ENCODE measurements around the gene TMEM94. TPM values are rescaled to one million over a fixed set of nuclear protein-coding genes. Genes with fewer than 3 reads are reported as not detected.
A peak's percentile ranks its signal among the peaks of the same experiment; 100 is the strongest.
"Not testable (repeated sequence)": the region's sequence is repeated elsewhere in the genome, so short reads cannot be mapped to it uniquely, and the experiment has no call there.

The TMEM94 gene
- total RNA-seq, 1 donor from 2014 or later, result 112 TPM

GRCh38 chr17:75475851-75476250 is 19.4 kb downstream of the TMEM94 start:
- H3K27ac Mint-ChIP-seq, result no peak overlapping the region
- H3K4me1 Mint-ChIP-seq (ENCODE audit: unreplicated experiment), result peaks cover 33% of the 10 kb centered on the region
- H3K4me3 Mint-ChIP-seq, result no peak overlapping the region
- peaks cover 16% of the 10 kb centered on the region for H3K36me3 Mint-ChIP-seq
- TF ChIP-seq CTCF (conservative IDR thresholded peaks at IDR 0.05), result no peak
- H3K9me3 Mint-ChIP-seq, result no peaks in the 10 kb centered on the region
- H3K27me3 Mint-ChIP-seq, result no peaks in the 10 kb centered on the region
- no peak for DNase-seq (ENCODE audit: extremely low spot score, unreplicated experiment)

GRCh38 chr17:75476271-75476671 is 19.8 kb downstream of the TMEM94 start:
- TF ChIP-seq CTCF (conservative IDR thresholded peaks at IDR 0.05), result no peak
- Mint-ChIP-seq H3K27ac (peak overlapping the region; percentile 28), H3K36me3 (peaks cover 16% of the 10 kb centered on the region), H3K9me3 (no peaks in the 10 kb centered on the region), H3K4me3 (no peak overlapping the region), H3K4me1 (ENCODE audit: unreplicated experiment) (peaks cover 35% of the 10 kb centered on the region), H3K27me3 (no peaks in the 10 kb centered on the region)
- DNase-seq (ENCODE audit: extremely low spot score, unreplicated experiment), result no peak

GRCh38 chr17:75476752-75477489 is 20.5 kb downstream of the TMEM94 start:
- peak overlapping the region; percentile 28 for H3K27ac Mint-ChIP-seq
- H3K4me3 Mint-ChIP-seq, result no peak overlapping the region
- no peaks in the 10 kb centered on the region for H3K9me3 Mint-ChIP-seq
- no peaks in the 10 kb centered on the region for H3K27me3 Mint-ChIP-seq
- H3K4me1 Mint-ChIP-seq (ENCODE audit: unreplicated experiment), result peaks cover 35% of the 10 kb centered on the region
- H3K36me3 Mint-ChIP-seq, result peaks cover 13% of the 10 kb centered on the region
- no peak for TF ChIP-seq CTCF (conservative IDR thresholded peaks at IDR 0.05)
- no peak for DNase-seq (ENCODE audit: extremely low spot score, unreplicated experiment)

GRCh38 chr17:75477490-75477862 is 21.0 kb downstream of the TMEM94 start:
- H3K27ac Mint-ChIP-seq; DNase-seq (ENCODE audit: extremely low spot score, unreplicated experiment); H3K9me3 Mint-ChIP-seq; H3K4me3 Mint-ChIP-seq; H3K27me3 Mint-ChIP-seq; H3K36me3 Mint-ChIP-seq: not testable (repeated sequence)
- peaks cover 35% of the 10 kb centered on the region for H3K4me1 Mint-ChIP-seq (ENCODE audit: unreplicated experiment)

- no peaks in the 10 kb centered on the region for H3K9me3 Mint-ChIP-seq
- H3K4me1 Mint-ChIP-seq (ENCODE audit: unreplicated experiment), result peaks cover 42% of the 10 kb centered on the region
- no peak for DNase-seq (ENCODE audit: extremely low spot score, unreplicated experiment)
- peaks cover 4% of the 10 kb centered on the region for H3K36me3 Mint-ChIP-seq
- H3K27ac Mint-ChIP-seq, result peak overlapping the region; percentile 62
- no peak for TF ChIP-seq CTCF (conservative IDR thresholded peaks at IDR 0.05)
- H3K27me3 Mint-ChIP-seq, result no peaks in the 10 kb centered on the region
- H3K4me3 Mint-ChIP-seq, result no peak overlapping the region
These were observed 22.1 kb downstream of the TMEM94 start for GRCh38 chr17:75478508-75478907.

- Mint-ChIP-seq H3K36me3 (peaks cover 4% of the 10 kb centered on the region), H3K27ac (no peak overlapping the region), H3K4me1 (ENCODE audit: unreplicated experiment) (peaks cover 42% of the 10 kb centered on the region), H3K9me3 (no peaks in the 10 kb centered on the region), H3K4me3 (no peak overlapping the region), H3K27me3 (no peaks in the 10 kb centered on the region)
- no peak for TF ChIP-seq CTCF (conservative IDR thresholded peaks at IDR 0.05)
- DNase-seq (ENCODE audit: extremely low spot score, unreplicated experiment), result no peak
These were observed 23.8 kb downstream of the TMEM94 start for GRCh38 chr17:75480281-75480680.
